Measurements from ENCODE around the gene ZNF296. TPM values are rescaled to one million over a fixed set of nuclear protein-coding genes. Genes with fewer than 3 reads are reported as not detected.

The ZNF296 gene
- total RNA-seq, 1 experiment from 2014 or later = 6.7 TPM

- no TSS peak for BruUV-seq (replicated peaks)
- no peaks in the 10 kb centered on the region for H3K27me3 ChIP-seq (ENCODE audit: control insufficient read depth, insufficient read depth, low read length)
- ChIA-PET POLR2A (interaction anchor here (0.6 kb wide), 1 partner anchor 9 kb away, joined by 4 read pairs; no protein-coding TSS in a partner anchor), CTCF (no interaction called here)
- H3K27ac ChIP-seq (ENCODE audit: low read length) = no peak overlapping the region
- TF ChIP-seq POLR2AphosphoS5 (IDR thresholded peaks at IDR 0.05; ENCODE audit: low read depth, low read length) (no peak), SIN3A (IDR thresholded peaks at IDR 0.05; ENCODE audit: borderline replicate concordance, insufficient read depth, low read depth, low read length) (no peak), TCF7L2 (IDR thresholded peaks at IDR 0.05; ENCODE audit: low read depth, low read length) (no peak), CTCF (IDR thresholded peaks at IDR 0.05) (no peak), REST (IDR thresholded peaks at IDR 0.05; ENCODE audit: insufficient read depth in 1 of 2, low read depth in 2 of 2, low read length in 1 of 2) (no peak)
- H3K36me3 ChIP-seq (ENCODE audit: control insufficient read depth, insufficient read depth, low read length) = no peaks in the 10 kb centered on the region
- no peak for ATAC-seq
- intact Hi-C loops (cut with micrococcal nuclease; ENCODE audit: unreplicated experiment) = no loop called here
- no peaks in the 10 kb centered on the region for H3K9me3 ChIP-seq (ENCODE audit: control insufficient read depth, insufficient read depth, low read depth, low read length)
- H3K4me3 ChIP-seq (ENCODE audit: low read depth in 2 of 2, low read length in 2 of 2) = no peak overlapping the region
- in situ Hi-C loops (cut with HindIII; ENCODE audit: low pct_unique_long_range_greater_than_20kb, low sequenced_read_pairs) = no loop called here
- no peaks in the 10 kb centered on the region for H3K4me1 ChIP-seq (ENCODE audit: control insufficient read depth, insufficient read depth, low read length)
- DNase-seq (ENCODE audit: low read depth, low spot score) = no peak
Observed at GRCh38 chr19:45112111-45112827, 36.0 kb upstream of the ZNF296 start.

GRCh38 chr19:45110851-45111266 lies 34.6 kb upstream of the ZNF296 start:
- ChIA-PET POLR2A (interaction anchor here (0.6 kb wide), 1 partner anchor 12 kb away, joined by 5 read pairs; no protein-coding TSS in a partner anchor), CTCF (no interaction called here)
- in situ Hi-C loops (cut with HindIII; ENCODE audit: low pct_unique_long_range_greater_than_20kb, low sequenced_read_pairs) (no loop called here), intact Hi-C loops (cut with micrococcal nuclease; ENCODE audit: unreplicated experiment) (no loop called here)
- Histone ChIP-seq H3K27ac (ENCODE audit: low read length) (no peak overlapping the region), H3K27me3 (ENCODE audit: control insufficient read depth, insufficient read depth, low read length) (no peaks in the 10 kb centered on the region), H3K4me1 (ENCODE audit: control insufficient read depth, insufficient read depth, low read length) (no peaks in the 10 kb centered on the region), H3K9me3 (ENCODE audit: control insufficient read depth, insufficient read depth, low read depth, low read length) (no peaks in the 10 kb centered on the region), H3K4me3 (ENCODE audit: low read depth in 2 of 2, low read length in 2 of 2) (no peak overlapping the region), H3K36me3 (ENCODE audit: control insufficient read depth, insufficient read depth, low read length) (no peaks in the 10 kb centered on the region)
- BruUV-seq (replicated peaks) = no TSS peak
- DNase-seq (ENCODE audit: low read depth, low spot score) (no peak), ATAC-seq (no peak)
- TF ChIP-seq SIN3A (IDR thresholded peaks at IDR 0.05; ENCODE audit: borderline replicate concordance, insufficient read depth, low read depth, low read length) = no peak
- no peak for TF ChIP-seq POLR2AphosphoS5 (IDR thresholded peaks at IDR 0.05; ENCODE audit: low read depth, low read length)
- TF ChIP-seq CTCF (IDR thresholded peaks at IDR 0.05) = no peak
- TF ChIP-seq TCF7L2 (IDR thresholded peaks at IDR 0.05; ENCODE audit: low read depth, low read length) = no peak
- TF ChIP-seq REST (IDR thresholded peaks at IDR 0.05; ENCODE audit: insufficient read depth in 1 of 2, low read depth in 2 of 2, low read length in 1 of 2) = no peak
